Transverse colon (tissue), 4 donors: ENCODE results near the gene MBP. TPM values are rescaled to one million over a fixed set of nuclear protein-coding genes. Genes with fewer than 3 reads are reported as not detected.

ENCODE experiments used
- DNase-seq: peaks from one replicate; pipeline ENCODE4 v3.0.0-alpha.2; 2019
- H3K27ac ChIP-seq, 4 donors: fragments of 200-600 bp; sonication (generic); 2 replicates each; pipeline ENCODE4 v1.5.1; 2016 to 2018; ENCODE audit warnings: inconsistent platforms in 4 of 4
- H3K27me3 ChIP-seq: fragments of 200-600 bp; sonication (generic); 2 replicates; pipeline ENCODE4 v1.5.1; 2017; ENCODE audit warnings: inconsistent platforms
- H3K36me3 ChIP-seq, 4 donors: fragments of 200-600 bp; sonication (generic); 2 replicates each; pipeline ENCODE4 v1.5.1; 2017 to 2019; ENCODE audit warnings: inconsistent platforms in 4 of 4
- H3K4me1 ChIP-seq, 4 donors: fragments of 200-600 bp; sonication (generic); 2 replicates each; pipeline ENCODE4 v1.5.1; 2017 to 2020; ENCODE audit warnings: inconsistent platforms in 4 of 4
- H3K4me3 ChIP-seq, 4 donors: fragments of 200-600 bp; sonication (generic); 1 replicate in 1 of 4; 2 replicates in 3 of 4; pipeline versions ENCODE4 v1.5.1 to v1.6.1; 2017 to 2019; ENCODE audit warnings: inconsistent platforms in 4 of 4
- H3K9me3 ChIP-seq, 2 donors: fragments of 200-600 bp; sonication (generic); 2 replicates each; pipeline ENCODE4 v1.5.1; 2017 to 2019; ENCODE audit warnings: inconsistent platforms in 2 of 2
- CTCF ChIP-seq, 5 experiments: fragments of 200-600 bp in 3 of 5; fragments of 450-650 bp in 2 of 5; sonication (generic) in 3 of 5; IDR thresholded peaks; 1 replicate in 2 of 5; 2 replicates in 3 of 5; pipeline ENCODE4 v1.5.1; 2016 to 2017; ENCODE audit warnings: antibody characterized with exemption in 5 of 5, inconsistent platforms in 3 of 5, mild to moderate bottlenecking in 2 of 5, moderate library complexity in 1 of 5
- EP300 ChIP-seq: sonication (generic); formaldehyde crosslinking; IDR thresholded peaks from one replicate; pipeline ENCODE4 v1.6.1; 2017; ENCODE audit warnings: antibody characterized with exemption, low read depth
- POLR2A ChIP-seq: fragments of 450-650 bp; IDR thresholded peaks from one replicate; pipeline ENCODE4 v1.6.1; 2016; ENCODE audit warnings: antibody characterized with exemption, mild to moderate bottlenecking, moderate library complexity
- POLR2AphosphoS5 ChIP-seq, 3 donors: sonication (generic); formaldehyde crosslinking; IDR thresholded peaks; one replicate each; pipeline ENCODE4 v1.6.1; 2016; ENCODE audit warnings: antibody characterized with exemption in 3 of 3
- WGBS, 2 donors: methylation state at CpG; one replicate each; pipeline ENCODE4 v1.1.5; 2018; ENCODE audit warnings: low coverage in 1 of 2; 5-methylcytosine and 5-hydroxymethylcytosine counted together
- in situ Hi-C, 4 donors: fragments of 200-750 bp; cut with MboI; loops; one replicate each; pipeline versions ENCODE4 v1.15.0 to v1.15.1; 2017; ENCODE audit warnings: low sequenced_read_pairs in 3 of 4, low pct_ligation_motif_present in 1 of 4, low pct_unique_long_range_greater_than_20kb in 1 of 4
- intact Hi-C: fragments of 100-400 bp; cut with DNase I; formaldehyde crosslinking; loops from one replicate; pipeline ENCODE4 v1.15.1; 2023; ENCODE audit warnings: low total_unique reads
- total RNA-seq, 4 donors: library from RNA; depleted of rRNA; stranded (reverse); fragments of >200 nt; gene quantifications; one replicate each; pipeline ENCODE4 v1.1.0, GENCODE V29; 2016

The MBP gene
- total RNA-seq, 4 donors from 2014 or later, result 12.7 to 53.4 (median 41.0) TPM

GRCh38 chr18:76973520-76974266 is 158.9 kb downstream of the MBP start:
- Histone ChIP-seq H3K9me3 (no peaks in the 10 kb centered on the region), H3K4me1 (peaks cover 5 to 21% (median 14%) of the 10 kb centered on the region in 4 donors), H3K36me3 (peaks cover 0 to 8% (median 0%) of the 10 kb centered on the region in 4 donors), H3K27me3 (no peaks in the 10 kb centered on the region), H3K4me3 (no peak overlapping the region), H3K27ac (no peak overlapping the region)
- DNase-seq, result no peak
- TF ChIP-seq CTCF (IDR thresholded peaks at IDR 0.05) (no peak), POLR2AphosphoS5 (IDR thresholded peaks at IDR 0.05) (no peak), EP300 (no peak), POLR2A (no peak)
- WGBS, 2 donors, result 67 to 96% methylated on average over 1 to 20 of the region's 20 CpGs
- intact Hi-C loops (no loop called here), in situ Hi-C loops (no loop called here)

GRCh38 chr18:76972846-76973519 is 159.6 kb downstream of the MBP start:
- intact Hi-C loops (no loop called here), in situ Hi-C loops (no loop called here)
- Histone ChIP-seq H3K4me3 (no peak overlapping the region), H3K36me3 (peaks cover 0 to 8% (median 0%) of the 10 kb centered on the region in 4 donors), H3K27me3 (no peaks in the 10 kb centered on the region), H3K4me1 (peaks cover 3 to 19% (median 8%) of the 10 kb centered on the region in 4 donors), H3K27ac (no peak overlapping the region), H3K9me3 (no peaks in the 10 kb centered on the region)
- TF ChIP-seq CTCF (IDR thresholded peaks at IDR 0.05), result no peak
- no peak for TF ChIP-seq POLR2AphosphoS5 (IDR thresholded peaks at IDR 0.05)
- TF ChIP-seq POLR2A, result no peak
- whole genome bisulfite sequencing, 2 donors, result 69 to 77% methylated on average over 13 of the region's 13 CpGs
- DNase-seq, result no peak

GRCh38 chr18:76972241-76972640 is 160.3 kb downstream of the MBP start:
- TF ChIP-seq POLR2AphosphoS5 (IDR thresholded peaks at IDR 0.05), result no peak
- TF ChIP-seq POLR2A, result no peak
- no peak for TF ChIP-seq CTCF (IDR thresholded peaks at IDR 0.05)
- no peak for TF ChIP-seq EP300
- no peak overlapping the region for H3K27ac ChIP-seq
- no peak overlapping the region for H3K4me3 ChIP-seq
- intact Hi-C loops, result no loop called here
- 83 to 92% methylated on average over 2 to 6 of the region's 6 CpGs for WGBS, 2 donors
- no peak for DNase-seq
- in situ Hi-C loops, result no loop called here
- H3K36me3 ChIP-seq, result peaks cover 0 to 8% (median 0%) of the 10 kb centered on the region in 4 donors
- H3K27me3 ChIP-seq, result no peaks in the 10 kb centered on the region
- peaks cover 0 to 12% (median 1%) of the 10 kb centered on the region in 4 donors for H3K4me1 ChIP-seq
- no peaks in the 10 kb centered on the region for H3K9me3 ChIP-seq

GRCh38 chr18:76970770-76971559 is 161.6 kb downstream of the MBP start:
- Histone ChIP-seq H3K4me3 (no peak overlapping the region), H3K27ac (no peak overlapping the region), H3K9me3 (no peaks in the 10 kb centered on the region), H3K36me3 (peaks cover 0 to 8% (median 0%) of the 10 kb centered on the region in 4 donors), H3K4me1 (peaks cover 0 to 7% (median 0%) of the 10 kb centered on the region in 4 donors), H3K27me3 (no peaks in the 10 kb centered on the region)
- in situ Hi-C loops (no loop called here), intact Hi-C loops (no loop called here)
- DNase-seq, result no peak
- WGBS, 2 donors, result 88 to 91% methylated on average over 6 to 11 of the region's 11 CpGs
- no peak for TF ChIP-seq POLR2A
- TF ChIP-seq EP300, result no peak
